Activated naive CD4-positive, alpha-beta T cell treated with anti-CD3 and anti-CD28 coated beads, Interleukin-2, amount 10 ng/mL, durations not matched to agents 7 days and 5 days (primary cell): Measurements from ENCODE around the gene NELFCD.

ENCODE experiments used
- CTCF ChIA-PET: fragments of 350-600 bp; sonication (Branson Sonifier 250); formaldehyde crosslinking; loops from one replicate; lab custom pipeline; 2021; ENCODE audit warnings: antibody characterized with exemption; lab: Charles Lee
- DNase-seq: peaks from one replicate; pipeline ENCODE4 v3.0.0-alpha.2; 2020
- H3K27ac Mint-ChIP-seq: one replicate; pipeline ENCODE4 v1.8.0; 2021; ENCODE audit warnings: mild to moderate bottlenecking, moderate library complexity, mixed read lengths
- H3K27me3 Mint-ChIP-seq: one replicate; pipeline ENCODE4 v1.8.0; 2021; ENCODE audit warnings: mild to moderate bottlenecking, mixed read lengths
- H3K36me3 Mint-ChIP-seq: one replicate; pipeline ENCODE4 v1.8.0; 2021; ENCODE audit warnings: mixed read lengths
- H3K4me1 Mint-ChIP-seq: one replicate; pipeline ENCODE4 v1.8.0; 2021; ENCODE audit warnings: mixed read lengths
- H3K4me3 Mint-ChIP-seq: one replicate; pipeline ENCODE4 v1.8.0; 2021; ENCODE audit warnings: mild to moderate bottlenecking, moderate library complexity, mixed read lengths
- H3K9me3 Mint-ChIP-seq: one replicate; pipeline ENCODE4 v1.8.0; 2021; ENCODE audit warnings: mixed read lengths

Gene NELFCD

DNA sequence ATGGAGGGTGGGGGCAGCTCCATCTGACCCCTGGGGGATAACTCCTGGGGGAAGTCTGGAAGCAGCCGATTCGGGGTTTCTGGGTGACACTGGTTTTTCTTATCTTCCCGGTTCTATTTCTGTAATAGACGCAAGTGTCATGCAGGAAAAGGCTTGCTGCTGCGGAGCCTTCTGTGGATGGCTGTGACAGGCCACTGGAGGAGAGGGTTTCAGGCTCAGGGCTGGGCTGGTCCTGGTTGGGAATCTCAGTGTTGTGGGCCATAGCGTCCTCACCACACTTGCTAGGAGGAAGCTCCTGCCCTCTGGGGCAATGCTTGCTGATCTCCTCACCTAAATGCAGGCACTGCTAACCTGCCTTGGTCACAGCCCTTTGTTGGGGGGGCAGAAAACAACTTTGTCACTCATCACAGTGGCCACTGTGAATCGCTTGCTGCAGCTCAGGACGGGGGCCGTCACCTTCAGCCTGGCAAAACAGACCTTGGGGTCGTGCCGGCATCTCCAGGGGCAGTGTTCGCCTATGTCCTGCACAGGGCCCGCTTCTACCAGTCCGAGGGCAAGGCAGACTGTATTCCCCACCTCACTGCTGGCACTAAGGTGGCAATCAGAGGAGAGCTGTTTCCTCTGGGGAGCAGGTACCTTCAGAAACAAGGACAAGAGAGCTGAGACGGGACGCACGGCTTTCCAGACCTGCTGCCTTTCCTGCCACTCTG is 33.8 kb downstream of the NELFCD start:
- no peaks in the 10 kb centered on the region for H3K36me3 Mint-ChIP-seq
- no peak overlapping the region for H3K27ac Mint-ChIP-seq
- CTCF ChIA-PET = no interaction called here
- peaks cover 15% of the 10 kb centered on the region for H3K27me3 Mint-ChIP-seq
- H3K4me1 Mint-ChIP-seq = peaks cover 65% of the 10 kb centered on the region
- no peak for DNase-seq
- no peaks in the 10 kb centered on the region for H3K9me3 Mint-ChIP-seq
- no peak overlapping the region for H3K4me3 Mint-ChIP-seq

DNA sequence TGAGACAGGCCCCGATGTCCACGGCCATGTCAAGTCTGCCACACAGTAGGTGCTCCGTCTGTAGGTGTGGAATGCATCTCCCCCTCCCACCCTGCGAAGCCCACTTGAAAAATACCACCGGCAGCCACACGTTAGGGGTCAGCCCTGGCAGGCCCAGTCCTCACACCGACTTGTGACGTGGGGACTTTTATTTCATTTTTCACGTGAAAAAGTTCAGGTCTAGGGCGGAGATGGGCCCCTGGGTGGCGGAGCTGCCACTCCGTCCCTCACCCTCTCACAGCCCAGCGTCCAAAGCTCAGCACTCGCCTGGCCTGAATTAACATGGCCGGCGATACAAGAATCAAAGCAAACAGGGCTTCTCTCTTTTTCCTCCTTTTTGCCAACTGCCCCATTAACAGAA is 34.4 kb downstream of the NELFCD start:
- H3K36me3 Mint-ChIP-seq = no peaks in the 10 kb centered on the region
- CTCF ChIA-PET = no interaction called here
- H3K4me1 Mint-ChIP-seq = peaks cover 61% of the 10 kb centered on the region
- no peak for DNase-seq
- no peak overlapping the region for H3K27ac Mint-ChIP-seq
- no peak overlapping the region for H3K4me3 Mint-ChIP-seq
- peaks cover 10% of the 10 kb centered on the region for H3K27me3 Mint-ChIP-seq
- H3K9me3 Mint-ChIP-seq = no peaks in the 10 kb centered on the region

DNA sequence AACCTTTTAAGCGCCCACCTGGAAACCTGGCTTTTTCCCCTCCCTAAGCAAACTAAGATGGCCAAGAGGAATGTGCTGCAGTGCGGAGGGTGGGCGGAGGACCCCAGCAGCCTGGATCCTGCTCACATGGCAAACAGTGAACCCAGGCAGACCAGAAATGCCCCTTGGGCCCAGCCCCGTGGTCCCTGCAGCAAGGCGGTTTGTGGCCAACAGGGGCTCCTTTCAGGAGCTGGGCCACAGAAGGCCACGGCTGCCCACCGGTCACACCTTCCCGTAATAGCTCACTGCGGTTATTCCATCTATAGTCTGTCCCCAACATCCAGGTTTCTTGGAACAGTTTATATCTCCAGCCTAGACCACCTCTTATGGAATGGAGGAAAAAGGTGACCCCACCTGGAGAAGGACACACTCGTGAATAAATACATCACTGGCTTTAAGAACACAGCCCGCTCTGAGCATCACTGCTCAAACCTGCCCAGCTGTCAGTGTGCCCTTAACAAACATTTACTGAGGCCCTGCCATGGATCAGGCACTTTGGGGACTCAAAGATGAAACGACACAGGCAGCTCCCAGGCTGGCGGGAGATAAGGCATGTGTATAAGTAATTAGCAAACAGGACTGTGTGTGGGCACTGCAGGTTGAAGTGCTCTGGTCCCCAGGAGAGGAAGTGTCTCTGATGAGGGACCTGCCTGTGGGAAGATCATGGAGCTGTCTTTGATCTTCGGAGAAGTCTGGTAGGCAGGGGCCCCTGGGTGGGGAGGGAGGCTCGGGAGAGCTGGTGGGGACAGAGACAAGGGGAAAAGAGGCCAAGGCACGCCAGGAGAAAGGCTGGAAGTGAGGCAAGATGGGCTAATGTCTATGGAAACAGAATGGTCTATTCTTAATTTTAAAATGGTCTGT is 35.0 kb downstream of the NELFCD start:
- H3K9me3 Mint-ChIP-seq = no peaks in the 10 kb centered on the region
- DNase-seq = no peak
- H3K4me3 Mint-ChIP-seq = no peak overlapping the region
- peaks cover 55% of the 10 kb centered on the region for H3K4me1 Mint-ChIP-seq
- peaks cover 4% of the 10 kb centered on the region for H3K36me3 Mint-ChIP-seq
- CTCF ChIA-PET = no interaction called here
- H3K27ac Mint-ChIP-seq = no peak overlapping the region
- H3K27me3 Mint-ChIP-seq = peaks cover 4% of the 10 kb centered on the region

DNA sequence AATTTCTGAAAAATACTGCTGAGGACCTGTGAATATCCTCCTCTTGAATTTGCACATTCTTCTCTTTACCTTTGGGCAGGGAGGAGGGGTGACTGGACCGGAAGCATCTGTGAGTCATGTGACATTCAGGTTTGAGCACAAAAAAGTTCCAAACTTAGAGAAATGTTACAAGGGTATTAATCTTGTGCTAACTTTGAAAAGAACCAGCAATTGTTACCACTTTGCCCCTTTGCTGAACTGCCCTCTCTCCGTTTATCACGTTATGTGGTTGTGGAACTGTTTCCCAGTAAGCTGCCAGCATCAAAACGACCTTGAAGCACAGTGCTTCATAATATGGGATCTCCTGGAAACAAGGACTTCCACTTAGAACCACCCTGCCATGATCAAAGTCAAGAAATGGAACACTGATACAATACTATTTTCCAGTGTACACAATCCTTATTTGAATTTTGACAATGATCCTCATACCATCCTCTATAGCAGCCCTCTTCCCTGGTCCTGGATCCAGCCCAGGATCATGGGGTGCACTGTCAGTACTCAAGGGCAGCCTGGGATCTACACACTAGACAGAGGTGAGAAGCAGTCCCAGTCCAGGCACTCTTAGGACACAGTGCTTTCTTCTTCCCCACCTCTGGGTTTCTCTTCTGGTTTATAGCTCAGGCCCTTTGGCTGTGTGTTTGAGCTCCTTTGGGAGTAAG is 35.9 kb downstream of the NELFCD start:
- H3K4me3 Mint-ChIP-seq = no peak overlapping the region
- H3K27ac Mint-ChIP-seq = peak overlapping the region; percentile 28
- H3K9me3 Mint-ChIP-seq = no peaks in the 10 kb centered on the region
- peak; percentile 36 for DNase-seq
- H3K27me3 Mint-ChIP-seq = peaks cover 4% of the 10 kb centered on the region
- CTCF ChIA-PET = interaction anchor here (1.0 kb wide), 1 partner anchor 438 kb away, joined by 3 read pairs; no protein-coding TSS in a partner anchor
- peaks cover 7% of the 10 kb centered on the region for H3K36me3 Mint-ChIP-seq
- H3K4me1 Mint-ChIP-seq = peaks cover 46% of the 10 kb centered on the region

DNA sequence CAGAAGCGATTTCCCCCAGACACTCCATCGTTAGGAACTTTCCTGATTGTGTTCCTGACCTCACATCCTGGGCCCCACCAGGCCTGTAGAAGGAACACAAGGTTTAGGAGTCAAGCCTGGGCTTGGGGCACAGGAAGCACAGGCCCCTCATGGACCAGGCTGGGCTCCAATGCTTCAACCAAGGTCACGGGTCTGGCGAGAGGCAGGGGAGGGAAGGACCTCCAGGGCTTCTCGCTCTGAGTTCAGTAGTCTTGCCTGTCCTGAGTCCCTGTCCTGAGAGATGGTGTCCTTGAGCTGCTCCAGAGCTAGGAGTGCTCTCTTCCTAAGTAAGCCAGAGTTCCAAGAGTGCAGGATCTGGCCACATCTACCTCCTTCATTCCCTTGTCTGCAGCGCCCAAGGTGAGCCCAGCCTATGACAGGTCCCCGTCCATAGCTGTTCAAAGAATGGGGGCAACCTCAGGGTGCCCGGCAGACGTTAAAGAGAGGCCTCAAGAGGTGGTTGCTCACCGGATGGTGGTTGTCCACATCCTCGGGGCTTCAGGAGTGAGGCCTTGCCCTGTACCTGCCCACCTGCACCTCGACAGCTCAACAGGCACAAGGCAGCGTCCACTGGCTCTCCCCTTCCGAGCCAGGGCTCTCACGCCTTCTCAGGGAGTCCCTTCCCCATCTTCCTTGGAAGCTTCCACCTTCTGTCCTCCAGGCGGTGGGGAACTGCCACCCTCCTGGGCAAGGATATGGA is 36.6 kb downstream of the NELFCD start:
- H3K36me3 Mint-ChIP-seq = peaks cover 12% of the 10 kb centered on the region
- H3K9me3 Mint-ChIP-seq = no peaks in the 10 kb centered on the region
- peak overlapping the region; percentile 45 for H3K27ac Mint-ChIP-seq
- no peak overlapping the region for H3K4me3 Mint-ChIP-seq
- DNase-seq = no peak
- CTCF ChIA-PET = interaction anchor here (1.0 kb wide), 1 partner anchor 438 kb away, joined by 3 read pairs; no protein-coding TSS in a partner anchor
- H3K4me1 Mint-ChIP-seq = peaks cover 39% of the 10 kb centered on the region
- H3K27me3 Mint-ChIP-seq = peaks cover 4% of the 10 kb centered on the region

DNA sequence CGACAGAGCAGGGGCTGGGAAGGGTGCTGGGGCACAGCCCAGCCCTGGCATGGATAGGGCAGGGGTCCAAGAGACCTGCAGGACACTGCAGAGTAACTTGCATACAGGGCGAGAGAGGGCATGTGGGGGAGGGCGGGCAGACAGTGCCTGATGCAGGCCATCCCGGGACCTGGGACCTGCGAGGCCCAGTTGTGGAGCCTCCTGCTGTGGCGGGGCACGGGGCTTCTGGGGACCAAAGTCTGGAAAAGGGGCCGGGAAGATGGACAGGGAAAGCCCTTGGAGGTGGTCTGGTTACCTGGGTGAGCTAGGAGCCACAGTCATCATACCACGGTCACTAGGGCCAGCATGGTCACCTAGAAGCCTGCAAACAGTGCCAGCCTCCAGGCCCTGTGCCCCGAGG is 37.8 kb downstream of the NELFCD start:
- no peaks in the 10 kb centered on the region for H3K27me3 Mint-ChIP-seq
- no peak for DNase-seq
- CTCF ChIA-PET = no interaction called here
- no peaks in the 10 kb centered on the region for H3K9me3 Mint-ChIP-seq
- H3K4me1 Mint-ChIP-seq = peaks cover 29% of the 10 kb centered on the region
- H3K27ac Mint-ChIP-seq = peak overlapping the region; percentile 45
- no peak overlapping the region for H3K4me3 Mint-ChIP-seq
- peaks cover 19% of the 10 kb centered on the region for H3K36me3 Mint-ChIP-seq

DNA sequence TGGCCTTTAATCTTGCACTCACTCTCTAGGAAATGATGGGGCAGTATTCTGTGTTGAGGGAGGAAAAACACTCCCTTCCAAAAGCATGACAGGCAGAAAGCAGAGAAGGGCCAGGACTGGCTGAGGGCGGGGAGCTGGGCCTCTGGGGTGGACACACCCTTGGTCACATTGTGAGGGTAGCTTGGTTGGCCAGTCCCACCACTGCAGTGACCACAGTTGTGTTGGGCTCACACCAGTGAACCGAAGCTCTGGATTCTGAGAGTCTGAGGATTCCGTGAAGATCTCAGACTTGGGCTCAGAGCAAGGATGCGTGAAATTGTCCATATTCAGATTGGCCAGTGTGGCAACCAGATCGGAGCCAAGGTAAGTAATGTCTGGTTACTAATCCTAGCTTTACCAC is 38.2 kb downstream of the NELFCD start, which contains the start of gene TUBB1:
Gene TUBB1, plus strand, starts transcription at position 213 of the 400 bp plus-strand sequence. Its CDS starts 94 bp downstream, at position 307.
- Mint-ChIP-seq H3K36me3 (peaks cover 23% of the 10 kb centered on the region), H3K9me3 (no peaks in the 10 kb centered on the region), H3K4me3 (no peak within 1 kb of the TSS), H3K27ac (peak within 1 kb of the TSS; percentile 45), H3K4me1 (peaks cover 25% of the 10 kb centered on the region), H3K27me3 (no peaks in the 10 kb centered on the region)
- CTCF ChIA-PET = no interaction called here
- no peak for DNase-seq

DNA sequence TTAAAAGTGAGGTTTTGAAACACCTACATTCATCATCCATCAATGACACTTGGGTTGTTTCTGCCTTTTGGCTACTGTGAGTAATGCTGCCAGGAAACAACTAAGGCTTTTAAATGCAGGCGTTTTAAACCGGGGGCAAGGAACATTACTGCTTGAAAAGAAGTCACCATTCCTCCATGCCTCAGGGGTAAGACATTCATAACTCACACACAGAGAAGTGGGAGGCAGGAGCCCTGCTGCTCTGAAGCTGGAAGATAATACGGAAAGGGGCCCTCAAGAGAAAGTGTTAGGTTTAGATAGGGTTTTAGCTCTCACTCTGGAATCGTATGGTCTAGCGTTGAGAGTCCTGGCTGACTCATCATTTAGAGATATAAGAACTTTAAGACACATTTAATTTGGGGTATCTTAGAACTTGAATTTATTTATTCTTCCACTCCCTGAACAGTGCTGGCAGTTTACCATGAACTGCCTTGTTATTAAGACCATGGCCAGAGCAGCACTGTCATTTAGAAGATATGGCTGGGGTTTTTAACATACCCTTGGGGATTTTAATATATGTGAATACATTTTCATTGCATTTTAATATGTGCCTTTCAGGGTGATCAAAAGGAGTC is 40.0 kb downstream of the NELFCD start:
- no peak overlapping the region for H3K27ac Mint-ChIP-seq
- CTCF ChIA-PET = no interaction called here
- H3K36me3 Mint-ChIP-seq = peaks cover 35% of the 10 kb centered on the region
- no peak for DNase-seq
- no peaks in the 10 kb centered on the region for H3K9me3 Mint-ChIP-seq
- H3K4me1 Mint-ChIP-seq = peaks cover 22% of the 10 kb centered on the region
- H3K27me3 Mint-ChIP-seq = no peaks in the 10 kb centered on the region
- no peak overlapping the region for H3K4me3 Mint-ChIP-seq

DNA sequence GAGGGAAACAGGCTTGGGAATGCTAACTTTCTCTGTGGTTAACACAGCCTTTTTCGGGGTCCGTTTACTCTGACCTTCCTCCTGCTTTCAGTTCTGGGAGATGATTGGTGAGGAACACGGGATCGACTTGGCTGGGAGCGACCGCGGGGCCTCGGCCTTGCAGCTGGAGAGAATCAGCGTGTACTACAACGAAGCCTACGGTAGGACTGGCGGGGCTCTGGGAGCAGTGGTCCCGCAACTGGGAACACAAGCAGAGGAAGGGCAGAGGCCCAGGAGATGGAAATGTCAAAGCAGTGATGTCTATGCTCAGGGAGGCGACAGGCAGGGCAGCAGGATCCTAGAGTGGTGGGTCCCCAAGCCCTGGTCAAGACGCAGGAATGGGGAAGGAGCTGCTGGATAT is 41.7 kb downstream of the NELFCD start:
- peaks cover 23% of the 10 kb centered on the region for H3K4me1 Mint-ChIP-seq
- no peak for DNase-seq
- peaks cover 51% of the 10 kb centered on the region for H3K36me3 Mint-ChIP-seq
- no peak overlapping the region for H3K4me3 Mint-ChIP-seq
- H3K9me3 Mint-ChIP-seq = no peaks in the 10 kb centered on the region
- H3K27me3 Mint-ChIP-seq = no peaks in the 10 kb centered on the region
- no peak overlapping the region for H3K27ac Mint-ChIP-seq
- CTCF ChIA-PET = interaction anchor here (0.8 kb wide), 1 partner anchor 9 kb away, joined by 3 read pairs; the partner anchor contains the start of gene ATP5F1E

DNA sequence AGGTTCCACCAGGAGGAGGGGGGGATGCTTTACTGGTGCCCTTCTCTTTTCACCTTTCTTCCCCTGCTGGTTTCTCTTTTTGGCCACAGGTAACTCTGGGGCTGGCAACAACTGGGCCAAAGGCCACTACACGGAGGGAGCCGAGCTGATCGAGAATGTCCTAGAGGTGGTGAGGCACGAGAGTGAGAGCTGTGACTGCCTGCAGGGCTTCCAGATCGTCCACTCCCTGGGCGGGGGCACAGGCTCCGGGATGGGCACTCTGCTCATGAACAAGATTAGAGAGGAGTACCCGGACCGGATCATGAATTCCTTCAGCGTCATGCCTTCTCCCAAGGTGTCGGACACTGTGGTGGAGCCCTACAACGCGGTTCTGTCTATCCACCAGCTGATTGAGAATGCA is 42.6 kb downstream of the NELFCD start:
- Mint-ChIP-seq H3K4me1 (peaks cover 32% of the 10 kb centered on the region), H3K36me3 (peaks cover 57% of the 10 kb centered on the region), H3K27ac (no peak overlapping the region), H3K27me3 (no peaks in the 10 kb centered on the region), H3K4me3 (no peak overlapping the region), H3K9me3 (no peaks in the 10 kb centered on the region)
- DNase-seq = no peak
- CTCF ChIA-PET = no interaction called here

DNA sequence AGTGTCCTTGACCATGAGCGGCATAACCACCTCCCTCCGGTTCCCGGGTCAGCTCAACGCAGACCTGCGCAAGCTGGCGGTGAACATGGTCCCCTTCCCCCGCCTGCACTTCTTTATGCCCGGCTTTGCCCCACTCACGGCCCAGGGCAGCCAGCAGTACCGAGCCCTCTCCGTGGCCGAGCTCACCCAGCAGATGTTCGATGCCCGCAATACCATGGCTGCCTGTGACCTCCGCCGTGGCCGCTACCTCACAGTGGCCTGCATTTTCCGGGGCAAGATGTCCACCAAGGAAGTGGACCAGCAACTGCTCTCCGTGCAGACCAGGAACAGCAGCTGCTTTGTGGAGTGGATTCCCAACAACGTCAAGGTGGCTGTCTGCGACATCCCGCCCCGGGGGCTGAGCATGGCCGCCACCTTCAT is 43.1 kb downstream of the NELFCD start:
- CTCF ChIA-PET = no interaction called here
- no peak for DNase-seq
- no peaks in the 10 kb centered on the region for H3K9me3 Mint-ChIP-seq
- peaks cover 62% of the 10 kb centered on the region for H3K36me3 Mint-ChIP-seq
- no peak overlapping the region for H3K4me3 Mint-ChIP-seq
- H3K27me3 Mint-ChIP-seq = no peaks in the 10 kb centered on the region
- peaks cover 37% of the 10 kb centered on the region for H3K4me1 Mint-ChIP-seq
- H3K27ac Mint-ChIP-seq = no peak overlapping the region

DNA sequence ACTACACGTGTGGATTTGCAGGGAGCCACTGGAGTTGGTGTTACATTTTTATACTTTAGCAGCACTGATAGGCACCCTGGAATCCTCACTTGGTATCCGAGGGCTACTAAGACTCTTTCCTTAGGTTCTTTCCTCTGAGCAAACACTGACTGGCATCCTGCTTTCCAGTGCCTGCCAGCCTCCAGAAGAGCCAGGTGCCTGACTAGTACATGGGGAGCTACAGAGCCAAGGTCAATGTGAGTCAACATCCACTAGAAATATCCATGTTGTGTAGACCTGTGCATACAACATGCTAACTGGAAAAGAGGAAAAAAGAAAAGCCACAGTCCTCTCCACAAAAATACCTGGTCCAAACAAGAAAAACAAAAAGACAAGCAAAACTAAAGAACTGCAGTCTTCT is 44.0 kb downstream of the NELFCD start:
- H3K27me3 Mint-ChIP-seq = no peaks in the 10 kb centered on the region
- H3K4me3 Mint-ChIP-seq = no peak overlapping the region
- H3K36me3 Mint-ChIP-seq = peaks cover 72% of the 10 kb centered on the region
- H3K4me1 Mint-ChIP-seq = peaks cover 47% of the 10 kb centered on the region
- CTCF ChIA-PET = no interaction called here
- DNase-seq = no peak
- H3K9me3 Mint-ChIP-seq = no peaks in the 10 kb centered on the region
- H3K27ac Mint-ChIP-seq = peak overlapping the region; percentile 7

DNA sequence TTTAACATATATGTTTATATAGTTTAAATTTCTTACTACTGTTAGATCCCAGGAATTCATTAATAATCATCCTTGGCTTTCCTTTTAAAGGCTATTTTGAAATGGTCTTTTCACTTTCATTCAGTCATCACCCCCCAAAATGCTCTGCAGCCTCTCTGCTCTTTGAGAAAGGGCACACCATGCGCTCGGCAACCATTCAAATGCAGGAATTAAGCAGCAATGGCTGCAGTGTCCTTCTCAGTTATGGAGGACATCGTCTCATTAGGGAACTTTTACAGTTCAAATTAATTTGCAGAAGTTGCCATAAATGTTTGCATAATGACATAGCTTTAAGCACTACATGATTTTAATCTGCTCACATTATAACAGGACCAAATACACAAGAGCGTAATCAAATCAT is 44.5 kb downstream of the NELFCD start:
- DNase-seq = no peak
- Mint-ChIP-seq H3K36me3 (peaks cover 76% of the 10 kb centered on the region), H3K9me3 (no peaks in the 10 kb centered on the region), H3K27me3 (no peaks in the 10 kb centered on the region), H3K4me3 (no peak overlapping the region), H3K27ac (no peak overlapping the region), H3K4me1 (peaks cover 51% of the 10 kb centered on the region)
- CTCF ChIA-PET = no interaction called here
